HepG2 (cell line): ENCODE data around the gene CLEC16A. TPM values are rescaled to one million over a fixed set of nuclear protein-coding genes. Genes with fewer than 3 reads are reported as not detected.
A peak's percentile ranks its signal among the peaks of the same experiment; 100 is the strongest.

Experiments
- EZH2 ChIP-seq: conservative IDR thresholded peaks from 2 replicates; pipeline ENCODE4 v1.6.1; 2012; ENCODE audit warnings: mild to moderate bottlenecking, low read depth, low read length, moderate library complexity
- KDM3A ChIP-seq: IDR thresholded peaks from 2 replicates; pipeline ENCODE4 v1.6.1; 2018; ENCODE audit warnings: low read depth, missing compliant biosample characterization
- NFATC3 ChIP-seq: sonication (generic); formaldehyde crosslinking; IDR thresholded peaks from 2 replicates; pipeline ENCODE4 v1.5.1; 2020; ENCODE audit warnings: mild to moderate bottlenecking, missing genetic modification reagents
- PAXIP1 ChIP-seq: sonication (generic); formaldehyde crosslinking; conservative IDR thresholded peaks from 2 replicates; pipeline ENCODE4 v1.4.0; 2020; ENCODE audit warnings: mild to moderate bottlenecking, missing genetic modification reagents, moderate library complexity
- PRDM15 ChIP-seq: sonication (generic); formaldehyde crosslinking; IDR thresholded peaks from 2 replicates; pipeline ENCODE4 v1.4.0; 2020; ENCODE audit warnings: missing genetic modification reagents
- SMARCC2 ChIP-seq: fragments of 450-650 bp; IDR thresholded peaks from 2 replicates; pipeline ENCODE4 v1.6.1; 2017; ENCODE audit warnings: antibody characterized with exemption, mild to moderate bottlenecking
- SPEN ChIP-seq: sonication (generic); formaldehyde crosslinking; IDR thresholded peaks from 2 replicates; pipeline ENCODE4 v1.5.1; 2020; ENCODE audit warnings: low read depth, mild to moderate bottlenecking, missing genetic modification reagents
- XRCC5 ChIP-seq: fragments of 200-400 bp; formaldehyde crosslinking; optimal IDR thresholded peaks from 2 replicates; pipeline ENCODE3; 2017; ENCODE audit warnings: mild to moderate bottlenecking, low read length
- ZFP41 ChIP-seq: sonication (generic); formaldehyde crosslinking; IDR thresholded peaks from 2 replicates; pipeline ENCODE4 v1.4.0; 2020; ENCODE audit warnings: mild to moderate bottlenecking, missing genetic modification reagents, borderline replicate concordance
- ZNF256 ChIP-seq: sonication (generic); formaldehyde crosslinking; conservative IDR thresholded peaks from 2 replicates; pipeline ENCODE4 v1.4.0; 2020; ENCODE audit warnings: missing genetic modification reagents
- ZNF33A ChIP-seq: sonication (generic); formaldehyde crosslinking; IDR thresholded peaks from 2 replicates; pipeline ENCODE4 v1.5.1; 2020; ENCODE audit warnings: missing genetic modification reagents, mild to moderate bottlenecking, moderate library complexity, borderline replicate concordance
- ZNF362 ChIP-seq: sonication (generic); formaldehyde crosslinking; IDR thresholded peaks from 2 replicates; pipeline ENCODE4 v1.4.0; 2020; ENCODE audit warnings: missing genetic modification reagents, mild to moderate bottlenecking, borderline replicate concordance
- ZNF451 ChIP-seq: sonication (generic); formaldehyde crosslinking; IDR thresholded peaks from 2 replicates; pipeline ENCODE4 v1.5.0; 2020; ENCODE audit warnings: mild to moderate bottlenecking, missing genetic modification reagents
- ZNF570 ChIP-seq: sonication (generic); formaldehyde crosslinking; IDR thresholded peaks from 2 replicates; pipeline ENCODE4 v1.4.0; 2020; ENCODE audit warnings: mild to moderate bottlenecking, missing genetic modification reagents, borderline replicate concordance
- ZNF589 ChIP-seq: sonication (generic); formaldehyde crosslinking; conservative IDR thresholded peaks from 2 replicates; pipeline ENCODE4 v1.8.0; 2022; ENCODE audit warnings: mild to moderate bottlenecking, moderate library complexity, missing genetic modification reagents
- ZNF687 ChIP-seq: sonication (generic); formaldehyde crosslinking; IDR thresholded peaks from 2 replicates; pipeline ENCODE4 v1.5.1; 2020; ENCODE audit warnings: mild to moderate bottlenecking, missing genetic modification reagents, moderate library complexity
- ZNF713 ChIP-seq: sonication (generic); formaldehyde crosslinking; IDR thresholded peaks from 2 replicates; pipeline ENCODE4 v1.4.0; 2020; ENCODE audit warnings: mild to moderate bottlenecking, missing genetic modification reagents
- ZNF841 ChIP-seq: sonication (generic); formaldehyde crosslinking; IDR thresholded peaks from 2 replicates; pipeline ENCODE4 v1.8.1; 2023; ENCODE audit warnings: missing genetic modification reagents, borderline replicate concordance
- polyA plus RNA-seq, 8 experiments: library from polyadenylated mRNA; depleted of rRNA in 3 of 8; stranded (reverse) in 7 of 8; unstranded in 1 of 8; fragments of >200 nt; fragmentation: Illumina TruSeq in 4 of 8; extraction: Trizol in 4 of 8; gene quantifications; 2 replicates each; pipeline versions ENCODE4 v1.2.1 to v1.2.3, GENCODE V29; 2011 to 2016; ENCODE audit warnings: low read depth in 4 of 8, missing spikeins in 1 of 8, mixed read lengths in 1 of 8; ENCODE audit not compliant: insufficient read depth in 1 of 8
- total RNA-seq, 5 experiments: library from RNA; depleted of rRNA; stranded (reverse); fragments of >200 nt; fragmentation: Illumina TruSeq; extraction: Trizol; gene quantifications; 2 replicates each; pipeline ENCODE4 v1.2.3, GENCODE V29; 2016; ENCODE audit warnings: low read depth in 1 of 5

Gene CLEC16A
- total and polyA plus RNA-seq, 2 of the 13 experiments (the other 11 are each of a cell fraction or from before 2014, with no cell fraction given) = 8.5 to 10.3 TPM

- 0 out of 2 replicates have a peak, but pooled peaks have one; percentile 20 for TF ChIP-seq PAXIP1 (CRISPR knock-in tag)
- no peak for TF ChIP-seq ZNF451
- TF ChIP-seq ZNF362 (CRISPR knock-in tag) = no peak
- TF ChIP-seq NFATC3 = no peak
- TF ChIP-seq PRDM15 = no peak
- peak; percentile 37 for TF ChIP-seq XRCC5
- no peak for TF ChIP-seq ZNF841 (CRISPR knock-in tag)
- no peak for TF ChIP-seq SPEN
- TF ChIP-seq KDM3A = no peak
- no peak for TF ChIP-seq ZFP41 (CRISPR knock-in tag)
- TF ChIP-seq ZNF256 (CRISPR knock-in tag) = no peak
- no peak for TF ChIP-seq ZNF687 (CRISPR knock-in tag)
- no peak for TF ChIP-seq ZNF713
- no peak for TF ChIP-seq ZNF570 (CRISPR knock-in tag)
- no peak for TF ChIP-seq ZNF589 (CRISPR knock-in tag)
- no peak for TF ChIP-seq SMARCC2
- TF ChIP-seq ZNF33A = no peak
- TF ChIP-seq EZH2 = no peak
These were observed 34.6 kb downstream of the CLEC16A start (continued) for GRCh38 chr16:10978871-10979446.
